ENCODE measurements around the gene NDUFB7.
A peak's percentile ranks its signal among the peaks of the same experiment; 100 is the strongest.

NDUFB7 gene

DNA sequence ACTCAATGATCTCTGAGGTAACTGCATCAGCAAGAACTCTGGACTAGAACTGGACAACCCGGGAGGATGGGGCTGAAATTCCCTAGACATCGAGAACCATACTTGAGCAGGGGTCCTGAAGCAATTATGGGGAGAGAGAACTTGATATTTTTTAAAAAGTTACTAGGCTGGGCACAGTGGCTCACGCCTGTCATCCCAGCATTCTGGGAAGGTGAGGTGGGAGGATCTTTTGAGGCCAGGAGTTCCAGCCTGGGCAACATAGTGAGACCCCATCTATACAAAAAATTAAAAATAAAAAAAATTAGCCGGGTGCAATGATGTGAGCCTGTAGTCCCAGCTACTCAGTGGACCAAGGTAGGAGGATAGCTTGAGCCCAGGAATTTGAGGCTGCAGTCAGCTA, 51.3 kb downstream of the NDUFB7 start:
- H3K36me3 ChIP-seq (ENCODE audit: control insufficient read depth, insufficient read depth, low read length) = peaks cover 6% of the 10 kb centered on the region
- no peak overlapping the region for H3K27ac ChIP-seq (ENCODE audit: low read depth, low read length)
- H3K27me3 ChIP-seq (ENCODE audit: control insufficient read depth, insufficient read depth, low read length) = no peaks in the 10 kb centered on the region
- no peak overlapping the region for H3K4me3 ChIP-seq (ENCODE audit: low read length)
- H3K9ac ChIP-seq (ENCODE audit: low read length) = no peak overlapping the region
- H3K4me1 ChIP-seq (ENCODE audit: control insufficient read depth, insufficient read depth, low read length) = peaks cover 1% of the 10 kb centered on the region

DNA sequence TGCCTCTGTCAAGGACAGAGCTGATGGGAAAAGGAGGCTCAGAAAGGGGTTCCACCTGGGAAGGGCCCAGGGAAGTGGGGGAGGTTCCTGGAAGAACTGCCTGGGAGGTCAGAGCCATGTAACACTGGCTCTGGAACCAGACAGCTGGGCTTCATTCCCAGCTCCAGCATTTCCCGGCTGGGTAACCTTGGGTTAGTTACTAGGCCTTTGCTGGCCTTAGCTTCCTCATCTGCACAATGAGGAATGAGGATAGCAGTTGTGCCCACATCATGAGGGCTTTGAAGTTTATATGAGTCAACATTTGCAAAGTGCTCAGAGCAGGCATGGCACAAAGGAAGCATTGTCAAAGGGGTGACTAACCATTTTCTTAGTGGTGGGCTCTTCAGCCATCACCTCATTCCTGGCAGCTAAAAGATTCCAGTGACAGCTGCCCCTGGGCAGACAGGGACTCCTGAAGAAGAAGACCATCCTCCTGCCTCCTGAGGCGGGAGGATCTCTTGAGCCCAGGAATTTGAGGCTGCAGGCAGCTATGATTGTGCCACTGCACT, 51.9 kb downstream of the NDUFB7 start:
- Histone ChIP-seq H3K4me1 (ENCODE audit: control insufficient read depth, insufficient read depth, low read length) (peaks cover 3% of the 10 kb centered on the region), H3K27ac (ENCODE audit: low read depth, low read length) (no peak overlapping the region), H3K4me3 (ENCODE audit: low read length) (no peak overlapping the region), H3K27me3 (ENCODE audit: control insufficient read depth, insufficient read depth, low read length) (no peaks in the 10 kb centered on the region), H3K9ac (ENCODE audit: low read length) (no peak overlapping the region), H3K36me3 (ENCODE audit: control insufficient read depth, insufficient read depth, low read length) (peaks cover 11% of the 10 kb centered on the region)

DNA sequence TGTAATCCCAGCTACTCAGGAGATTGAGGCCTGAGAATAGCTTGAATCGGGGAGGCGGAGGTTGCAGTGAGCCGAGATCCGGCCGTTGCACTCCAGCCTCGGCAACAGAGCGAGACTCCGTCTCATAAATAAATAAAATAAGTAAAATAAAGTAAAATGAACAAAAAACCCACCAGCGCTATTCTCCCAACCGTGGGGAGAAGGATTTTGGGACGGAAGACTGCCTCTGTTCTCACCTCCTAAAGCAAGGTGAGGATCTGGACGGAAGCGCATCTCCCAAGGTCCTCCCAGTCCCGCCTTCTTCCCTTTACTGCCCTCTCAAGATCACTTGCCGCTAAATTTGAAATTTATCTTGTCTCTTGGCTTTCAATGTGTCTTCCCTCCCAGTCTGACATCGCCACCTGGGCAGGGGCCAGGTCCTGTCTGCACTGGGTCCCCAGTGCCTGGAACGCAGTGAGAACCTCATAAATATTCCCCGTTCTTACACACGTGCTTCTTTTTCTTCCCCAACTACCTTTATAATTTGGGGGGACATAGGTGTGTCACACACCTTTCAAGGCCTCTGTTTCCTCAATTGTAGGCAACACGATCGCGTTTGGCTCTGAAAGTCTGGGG, 52.5 kb downstream of the NDUFB7 start:
- no peak overlapping the region for H3K4me3 ChIP-seq (ENCODE audit: low read length)
- peak overlapping the region; percentile 87 for H3K27ac ChIP-seq (ENCODE audit: low read depth, low read length)
- H3K9ac ChIP-seq (ENCODE audit: low read length) = no peak overlapping the region
- no peaks in the 10 kb centered on the region for H3K27me3 ChIP-seq (ENCODE audit: control insufficient read depth, insufficient read depth, low read length)
- peaks cover 3% of the 10 kb centered on the region for H3K4me1 ChIP-seq (ENCODE audit: control insufficient read depth, insufficient read depth, low read length)
- H3K36me3 ChIP-seq (ENCODE audit: control insufficient read depth, insufficient read depth, low read length) = peaks cover 15% of the 10 kb centered on the region

DNA sequence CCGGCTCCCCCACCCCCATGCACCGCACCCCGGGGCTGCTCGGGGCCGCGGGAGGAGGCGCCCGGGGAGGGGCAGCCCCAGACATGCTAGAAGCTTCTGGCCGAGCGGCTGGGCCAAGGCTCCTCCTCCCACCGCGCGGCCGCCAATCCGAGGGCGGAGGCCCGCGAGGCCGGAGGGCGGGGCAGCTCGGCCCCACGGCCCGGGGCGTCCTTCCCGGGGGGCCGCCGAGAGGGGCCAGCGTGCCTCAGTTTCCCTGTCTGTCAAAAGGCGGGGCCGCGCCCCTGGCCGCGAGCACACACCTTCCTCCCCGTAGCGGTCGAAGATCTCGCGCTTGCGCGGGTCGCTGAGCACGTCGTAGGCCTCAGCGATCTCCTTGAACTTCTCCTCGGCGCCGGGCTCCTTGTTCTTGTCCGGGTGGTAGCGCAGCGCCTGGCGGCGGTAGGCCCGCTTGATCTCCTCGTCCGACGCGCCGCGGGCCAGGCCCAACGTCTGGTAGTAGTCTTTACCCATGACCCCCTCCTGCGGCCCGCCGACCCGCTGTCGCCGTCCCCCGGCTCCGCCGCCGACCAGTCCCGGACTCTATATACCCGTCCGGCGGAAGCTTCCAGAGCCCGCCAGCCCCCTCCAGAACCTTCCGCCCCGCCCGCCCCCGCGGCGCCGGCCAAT, 53.9 kb downstream of the NDUFB7 start, which contains the start of gene DNAJB1:
Gene DNAJB1, minus strand, starts transcription at position 558 of the 666 bp plus-strand sequence. Its CDS starts 48 bp downstream, at position 510.
- H3K9ac ChIP-seq (ENCODE audit: low read length) = peak within 1 kb of the TSS; percentile 71
- peak within 1 kb of the TSS; percentile 92 for H3K27ac ChIP-seq (ENCODE audit: low read depth, low read length)
- no peaks in the 10 kb centered on the region for H3K27me3 ChIP-seq (ENCODE audit: control insufficient read depth, insufficient read depth, low read length)
- peak within 1 kb of the TSS; percentile 79 for H3K4me3 ChIP-seq (ENCODE audit: low read length)
- peaks cover 17% of the 10 kb centered on the region for H3K36me3 ChIP-seq (ENCODE audit: control insufficient read depth, insufficient read depth, low read length)
- H3K4me1 ChIP-seq (ENCODE audit: control insufficient read depth, insufficient read depth, low read length) = peaks cover 3% of the 10 kb centered on the region

DNA sequence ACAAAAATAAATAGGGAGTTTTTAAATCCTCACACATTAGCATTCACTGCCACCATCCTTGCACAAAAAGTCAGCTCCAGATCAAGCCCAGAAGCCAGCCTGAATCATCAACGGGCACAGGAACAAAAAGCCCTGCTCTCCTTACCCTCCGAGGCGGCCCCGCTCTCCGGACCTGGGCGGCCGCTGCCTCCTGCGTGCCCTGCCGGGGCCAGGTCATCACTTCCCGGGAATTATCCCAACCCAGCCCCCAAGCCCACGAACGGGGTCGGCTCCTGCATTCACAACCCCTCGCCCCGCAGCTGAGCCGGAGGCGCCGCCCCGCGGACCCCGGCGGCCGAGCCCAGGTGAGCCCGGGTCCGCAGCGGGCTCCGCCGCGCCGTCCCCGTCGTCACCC, 54.4 kb downstream of the NDUFB7 start:
- H3K36me3 ChIP-seq (ENCODE audit: control insufficient read depth, insufficient read depth, low read length) = peaks cover 17% of the 10 kb centered on the region
- H3K9ac ChIP-seq (ENCODE audit: low read length) = peak overlapping the region; percentile 71
- H3K4me3 ChIP-seq (ENCODE audit: low read length) = peak overlapping the region; percentile 79
- H3K27ac ChIP-seq (ENCODE audit: low read depth, low read length) = peak overlapping the region; percentile 92
- H3K27me3 ChIP-seq (ENCODE audit: control insufficient read depth, insufficient read depth, low read length) = no peaks in the 10 kb centered on the region
- peaks cover 3% of the 10 kb centered on the region for H3K4me1 ChIP-seq (ENCODE audit: control insufficient read depth, insufficient read depth, low read length)

DNA sequence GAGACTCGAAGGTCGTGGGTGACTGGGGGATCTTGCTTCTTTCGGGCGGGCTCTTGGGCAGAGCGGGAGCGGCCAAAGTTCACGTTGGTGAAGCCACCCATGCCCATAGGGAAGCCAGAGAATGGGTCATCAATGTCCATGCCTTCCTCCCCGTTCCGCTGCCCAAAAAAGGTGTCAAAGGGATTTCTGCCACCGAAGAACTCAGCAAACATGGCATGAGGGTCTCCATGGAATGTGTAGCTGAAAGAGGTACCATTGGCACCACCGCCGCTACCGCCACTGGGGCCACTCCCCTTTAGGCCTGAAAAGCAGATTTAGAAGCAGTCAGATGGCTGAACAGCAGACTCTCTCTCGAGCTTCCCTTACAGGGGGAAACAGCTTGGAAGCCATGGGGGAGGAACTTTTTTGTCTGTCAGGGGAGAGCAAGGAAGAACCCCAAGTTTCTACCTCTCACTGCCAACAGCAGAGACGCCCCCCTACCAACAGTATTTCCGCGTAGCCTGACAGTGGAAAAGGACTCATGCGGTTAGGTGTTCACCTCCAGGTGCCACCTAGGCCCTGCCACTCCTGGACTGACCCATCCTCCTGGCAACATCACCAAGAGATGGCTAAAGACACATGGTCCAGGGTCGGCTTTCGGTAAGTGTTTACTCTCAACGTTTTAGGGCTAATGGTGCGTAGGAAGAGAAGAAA, 55.0 kb downstream of the NDUFB7 start:
- peak overlapping the region; percentile 71 for H3K9ac ChIP-seq (ENCODE audit: low read length)
- peaks cover 17% of the 10 kb centered on the region for H3K36me3 ChIP-seq (ENCODE audit: control insufficient read depth, insufficient read depth, low read length)
- peak overlapping the region; percentile 92 for H3K27ac ChIP-seq (ENCODE audit: low read depth, low read length)
- peaks cover 3% of the 10 kb centered on the region for H3K4me1 ChIP-seq (ENCODE audit: control insufficient read depth, insufficient read depth, low read length)
- H3K27me3 ChIP-seq (ENCODE audit: control insufficient read depth, insufficient read depth, low read length) = no peaks in the 10 kb centered on the region
- peak overlapping the region; percentile 79 for H3K4me3 ChIP-seq (ENCODE audit: low read length)
